ENCODE results near the gene PKMYT1. TPM values are rescaled to one million over a fixed set of nuclear protein-coding genes. Genes with fewer than 3 reads are reported as not detected.

Gene PKMYT1
- total RNA-seq (2021) = 105 and 112 TPM in 2 replicates
- Bru-seq, nascent RNA = percentile 69 among the genes with signal in this experiment
- percentile 71 among the genes with signal in this experiment for BruChase-seq, experiment 1, labeled RNA remaining after a 2-hour chase
- percentile 85 among the genes with signal in this experiment for BruChase-seq, experiment 2, labeled RNA remaining after a 6-hour chase
- long read RNA-seq, transcript PKMYT1-211 (9 exons, 1,891 nt) = minor isoform, 17 of 211 reads
- long read RNA-seq, transcript PKMYT1-201 (9 exons, 2,171 nt) = major isoform, 132 of 211 reads
- long read RNA-seq, partial matches to known transcripts = 20 of 211 reads
- long read RNA-seq, other reads (novel, unspliced or antisense) = 37 of 211 reads

GRCh38 chr16:2980227-2981176 is at the start of gene PKMYT1:
Gene PKMYT1, minus strand, starts transcription at chr16:2980446. Its CDS starts 789 bp downstream, at chr16:2979657.
- no peaks in the 10 kb centered on the region for H3K9me3 ChIP-seq (ENCODE audit: insufficient read depth, low read depth)
- H2AFZ ChIP-seq = peak within 1 kb of the TSS; percentile 98
- no peaks in the 10 kb centered on the region for H3K27me3 ChIP-seq (ENCODE audit: insufficient read depth, low read depth)
- H3K9me2 ChIP-seq (ENCODE audit: insufficient read depth) = no peaks in the 10 kb centered on the region
- POLR2A ChIA-PET (ENCODE audit: unreplicated experiment) = interaction anchor here (0.6 to 1.0 kb wide), 3 partner anchors 8 to 101 kb away, joined by 3 to 7 read pairs (median 5); no protein-coding TSS in a partner anchor
- peaks cover 22% of the 10 kb centered on the region for H3K4me1 ChIP-seq (replicated peaks; ENCODE audit: insufficient read depth)
- intact Hi-C loops (cut with micrococcal nuclease; ENCODE audit: unreplicated experiment) = loop anchor here (2.0 kb wide), 1 partner anchor 42 kb away; the partner anchor contains the start of gene HCFC1R1
- H3K79me2 ChIP-seq (ENCODE audit: low read depth) = peaks cover 10% of the 10 kb centered on the region
- DNase-seq = peak; percentile 63 to 98
- H3F3A ChIP-seq (ENCODE audit: insufficient read depth, low read depth) = peaks cover 28% of the 10 kb centered on the region; the same call in 1 of the 2 replicates
- H4K20me1 ChIP-seq (ENCODE audit: insufficient read depth) = no peaks in the 10 kb centered on the region; the same call in 1 of the 2 replicates
- H3K36me3 ChIP-seq (ENCODE audit: low read depth) = no peaks in the 10 kb centered on the region
- peak within 1 kb of the TSS; percentile 36; the same call in 1 of the 2 replicates for H3K27ac ChIP-seq
- peak within 1 kb of the TSS; percentile 80 for H3K4me3 ChIP-seq
- TSS peak; percentile 75 for BruUV-seq (replicated peaks)
- no peak for TF ChIP-seq EZH2 (IDR thresholded peaks at IDR 0.05; ENCODE audit: low read depth)
- TF ChIP-seq CTCF (conservative IDR thresholded peaks at IDR 0.05) = no peak
- CTCF ChIA-PET = interaction anchor here (0.6 kb wide), 1 partner anchor 44 kb away, joined by 9 read pairs; no protein-coding TSS in a partner anchor
- peak within 1 kb of the TSS; percentile 86 for H3K4me2 ChIP-seq

GRCh38 chr16:3029491-3030221 is 49.4 kb upstream of the PKMYT1 start:
- Histone ChIP-seq H3K4me1 (replicated peaks; ENCODE audit: insufficient read depth) (peaks cover 30% of the 10 kb centered on the region), H3F3A (ENCODE audit: insufficient read depth, low read depth) (peaks cover 54% of the 10 kb centered on the region), H3K4me2 (no peak overlapping the region), H2AFZ (no peak overlapping the region), H3K79me2 (ENCODE audit: low read depth) (peaks cover 8% of the 10 kb centered on the region), H3K4me3 (no peak overlapping the region), H3K9me3 (ENCODE audit: insufficient read depth, low read depth) (no peaks in the 10 kb centered on the region), H3K27me3 (ENCODE audit: insufficient read depth, low read depth) (no peaks in the 10 kb centered on the region), H4K20me1 (ENCODE audit: insufficient read depth) (peaks cover 11% of the 10 kb centered on the region; the same call in 1 of the 2 replicates), H3K9me2 (ENCODE audit: insufficient read depth) (no peaks in the 10 kb centered on the region), H3K27ac (no peak overlapping the region), H3K36me3 (ENCODE audit: low read depth) (0 out of 2 replicates have a peak, but pooled peaks cover 2% of the 10 kb centered on the region)
- intact Hi-C loops (cut with micrococcal nuclease; ENCODE audit: unreplicated experiment) = no loop called here
- no peak for DNase-seq
- BruUV-seq (replicated peaks) = no TSS peak
- POLR2A ChIA-PET (ENCODE audit: unreplicated experiment) = no interaction called here
- TF ChIP-seq EZH2 (IDR thresholded peaks at IDR 0.05; ENCODE audit: low read depth) (no peak), CTCF (conservative IDR thresholded peaks at IDR 0.05) (no peak)
- CTCF ChIA-PET = interaction anchor here (0.6 kb wide), 1 partner anchor 147 kb away, joined by 5 read pairs; the partner anchor contains the start of gene FLYWCH2
